Measurements from ENCODE around the gene CYP2A7. TPM values are rescaled to one million over a fixed set of nuclear protein-coding genes. Genes with fewer than 3 reads are reported as not detected.
"Not testable (repeated sequence)": the region's sequence is repeated elsewhere in the genome, so short reads cannot be mapped to it uniquely, and the experiment has no call there.

CYP2A7 gene
- total and polyA plus RNA-seq, 9 of the 15 experiments (the other 6 are each of a cell fraction or from before 2014, with no cell fraction given) = 0.22 TPM; not detected in 8

GRCh38 chr19:40904673-40905156, 22.7 kb upstream of the CYP2A7 start:
- H3K4me2 ChIP-seq (ENCODE audit: insufficient read depth, low read length); H3K9ac ChIP-seq (ENCODE audit: insufficient read depth in 1 of 2, low read depth in 2 of 2, low read length in 2 of 2); H3K9me3 ChIP-seq (replicated peaks; ENCODE audit: control insufficient read depth, insufficient read depth, low read depth, low read length); H3K9me1 ChIP-seq (ENCODE audit: control insufficient read depth, insufficient read depth, low read length); CTCF ChIA-PET (ENCODE audit: low intra/inter-chr PET ratio); H3K27me3 ChIP-seq (ENCODE audit: control insufficient read depth in 2 of 2, insufficient read depth in 2 of 2, low read length in 2 of 2); in situ Hi-C loops (cut with MboI); H3K27ac ChIP-seq (ENCODE audit: extremely low read depth, low read depth, low read length); H3K36me3 ChIP-seq (ENCODE audit: control insufficient read depth, insufficient read depth, low read length); H4K20me1 ChIP-seq (replicated peaks; ENCODE audit: control insufficient read depth, insufficient read depth, low read length); BruUV-seq (replicated peaks); H3K79me2 ChIP-seq (ENCODE audit: control insufficient read depth, insufficient read depth, low read length); intact Hi-C loops (cut with micrococcal nuclease); H3K4me3 ChIP-seq; TF ChIP-seq JUN (CRISPR knock-in tag; IDR thresholded peaks at IDR 0.05; ENCODE audit: borderline replicate concordance): not testable (repeated sequence)
- DNase-seq (ENCODE audit: extremely low read depth in 1 of 4, low spot score in 3 of 4) = peak in 2 of 4 experiments; percentile 25 to 46
- H2AFZ ChIP-seq (ENCODE audit: low read depth, low read length) = peak overlapping the region; percentile 71
- POLR2A ChIA-PET = interaction anchor here (0.6 kb wide), 1 partner anchor 387 kb away, joined by 3 read pairs; no protein-coding TSS in a partner anchor
- peak; percentile 83 for FAIRE-seq
- 18% methylated on average over 9 of the region's 10 CpGs for WGBS (ENCODE audit: insufficient coverage, low coverage, missing lambda C conversion rate)
- H3K4me1 ChIP-seq (replicated peaks in 1 of 2; ENCODE audit: control insufficient read depth in 2 of 2, insufficient read depth in 2 of 2, low read length in 2 of 2) = peaks cover 3 to 13% of the 10 kb centered on the region in 2 experiments
- peak; percentile 77 for ATAC-seq
- TF ChIP-seq E2F6 (IDR thresholded peaks at IDR 0.05; ENCODE audit: borderline replicate concordance in 1 of 2, extremely low read depth in 1 of 2, insufficient read depth in 1 of 2, insufficient read length in 1 of 2, low read depth in 1 of 2, low read length in 1 of 2, poor library complexity in 1 of 2, severe bottlenecking in 1 of 2) (peak in 1 of 2 experiments; percentile 33), SMARCA4 (IDR thresholded peaks at IDR 0.05) (peak; percentile 61; the same call in 1 of the 2 replicates), JUN (IDR thresholded peaks at IDR 0.05; ENCODE audit: borderline replicate concordance, low read depth, low read length) (peak; percentile 84), ZNF592 (IDR thresholded peaks at IDR 0.05) (peak; percentile 57; the same call in 1 of the 2 replicates), SOX6 (IDR thresholded peaks at IDR 0.05) (0 out of 2 replicates have a peak, but pooled peaks have one; percentile 20), ZNF311 (CRISPR knock-in tag; IDR thresholded peaks at IDR 0.05) (0 out of 2 replicates have a peak, but pooled peaks have one; percentile 26), ZEB2 (IDR thresholded peaks at IDR 0.05) (peak; percentile 29; the same call in 1 of the 2 replicates), HDAC2 (IDR thresholded peaks at IDR 0.05) (0 out of 2 replicates have a peak, but pooled peaks have one; percentile 33), SMARCE1 (IDR thresholded peaks at IDR 0.05) (peak; percentile 60; the same call in 1 of the 2 replicates), AFF1 (IDR thresholded peaks at IDR 0.05; ENCODE audit: low read depth in 1 of 2, partially characterized antibody in 2 of 2) (peak in 1 of 2 experiments; percentile 28)
